Parathyroid adenoma (tissue), 2 donors: ENCODE measurements around the gene ADAD2.

Experiments used
- H2AFZ ChIP-seq: fragments of 300-600 bp; sonication (generic); one replicate; pipeline ENCODE4 v1.7.0; 2017; ENCODE audit warnings: antibody characterized with exemption, mild to moderate bottlenecking
- H3K27ac ChIP-seq: fragments of 300-600 bp; sonication (generic); one replicate; pipeline ENCODE4 v1.7.0; 2017
- H3K27me3 ChIP-seq: fragments of 300-600 bp; sonication (generic); one replicate; pipeline ENCODE4 v1.7.0; 2017; ENCODE audit warnings: low read length; ENCODE audit not compliant: control insufficient read depth, insufficient read depth
- H3K36me3 ChIP-seq: fragments of 300-600 bp; sonication (generic); one replicate; pipeline ENCODE4 v1.7.0; 2017; ENCODE audit warnings: low read length; ENCODE audit not compliant: control insufficient read depth, insufficient read depth
- H3K4me1 ChIP-seq: fragments of 300-600 bp; sonication (generic); one replicate; pipeline ENCODE4 v1.7.0; 2017; ENCODE audit warnings: control low read depth
- H3K4me2 ChIP-seq: fragments of 300-600 bp; sonication (generic); one replicate; pipeline ENCODE4 v1.7.0; 2017; ENCODE audit warnings: low read length
- H3K4me3 ChIP-seq: fragments of 300-600 bp; sonication (generic); one replicate; pipeline ENCODE4 v1.7.0; 2017; ENCODE audit warnings: low read depth, low read length
- H3K79me2 ChIP-seq: fragments of 300-600 bp; sonication (generic); one replicate; pipeline ENCODE4 v1.7.0; 2017; ENCODE audit warnings: control low read depth
- H3K9ac ChIP-seq: fragments of 300-600 bp; sonication (generic); one replicate; pipeline ENCODE4 v1.7.0; 2017; ENCODE audit warnings: mild to moderate bottlenecking
- H3K9me3 ChIP-seq: fragments of 300-600 bp; sonication (generic); one replicate; pipeline ENCODE4 v1.7.0; 2017; ENCODE audit warnings: low read length; ENCODE audit not compliant: control insufficient read depth
- TF ChIP-seq, protein P1 (sequence below): fragments of 300-600 bp; sonication (generic); IDR thresholded peaks from one replicate; pipeline ENCODE4 v1.7.0; 2017; ENCODE audit warnings: antibody characterized with exemption, mild to moderate bottlenecking
- donor health status: primary hyperparathyroidism.

ADAD2 gene

DNA sequence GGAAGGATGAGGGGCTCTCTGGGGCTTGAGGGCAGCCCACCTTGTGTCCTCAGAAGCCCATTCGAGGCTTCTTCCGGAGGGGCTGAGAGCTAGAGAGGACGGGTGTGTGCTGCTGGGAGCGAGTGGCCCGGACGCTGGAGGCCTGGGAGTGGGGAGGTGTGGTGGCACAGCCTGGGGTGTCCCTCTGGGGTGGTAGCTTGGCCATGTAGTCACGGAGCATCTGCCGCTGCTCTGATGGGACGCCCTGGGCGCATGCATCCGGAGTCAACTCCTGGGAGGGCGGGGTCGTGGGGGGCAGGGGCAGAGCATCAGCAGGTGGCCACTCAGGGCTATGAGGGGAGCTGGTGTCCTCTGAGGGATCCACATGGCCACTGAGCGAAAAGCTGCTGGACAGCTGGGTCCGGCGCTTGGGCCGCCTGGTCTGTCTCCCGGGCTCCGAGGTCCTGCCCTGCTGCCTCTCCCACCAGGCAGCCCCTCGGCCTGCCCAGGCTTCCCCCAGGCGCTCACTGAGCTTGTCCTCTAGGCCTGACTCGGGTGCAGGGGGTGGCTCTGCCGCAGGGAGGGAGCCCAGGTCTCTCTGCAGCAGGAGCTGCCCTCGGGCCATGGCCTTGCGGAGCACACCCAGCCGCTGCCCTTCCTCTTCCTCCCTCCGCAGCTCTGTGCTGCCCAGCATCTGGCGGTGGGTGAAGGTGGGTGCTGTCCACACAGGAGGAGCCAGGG, 11.9 kb upstream of the ADAD2 start:
- Histone ChIP-seq H3K27ac (no peak overlapping the region), H3K36me3 (no peaks in the 10 kb centered on the region)
- TF ChIP-seq, protein P1, sequence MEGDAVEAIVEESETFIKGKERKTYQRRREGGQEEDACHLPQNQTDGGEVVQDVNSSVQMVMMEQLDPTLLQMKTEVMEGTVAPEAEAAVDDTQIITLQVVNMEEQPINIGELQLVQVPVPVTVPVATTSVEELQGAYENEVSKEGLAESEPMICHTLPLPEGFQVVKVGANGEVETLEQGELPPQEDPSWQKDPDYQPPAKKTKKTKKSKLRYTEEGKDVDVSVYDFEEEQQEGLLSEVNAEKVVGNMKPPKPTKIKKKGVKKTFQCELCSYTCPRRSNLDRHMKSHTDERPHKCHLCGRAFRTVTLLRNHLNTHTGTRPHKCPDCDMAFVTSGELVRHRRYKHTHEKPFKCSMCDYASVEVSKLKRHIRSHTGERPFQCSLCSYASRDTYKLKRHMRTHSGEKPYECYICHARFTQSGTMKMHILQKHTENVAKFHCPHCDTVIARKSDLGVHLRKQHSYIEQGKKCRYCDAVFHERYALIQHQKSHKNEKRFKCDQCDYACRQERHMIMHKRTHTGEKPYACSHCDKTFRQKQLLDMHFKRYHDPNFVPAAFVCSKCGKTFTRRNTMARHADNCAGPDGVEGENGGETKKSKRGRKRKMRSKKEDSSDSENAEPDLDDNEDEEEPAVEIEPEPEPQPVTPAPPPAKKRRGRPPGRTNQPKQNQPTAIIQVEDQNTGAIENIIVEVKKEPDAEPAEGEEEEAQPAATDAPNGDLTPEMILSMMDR = no peak

GRCh38 chr16:84179612-84180320, 11.2 kb upstream of the ADAD2 start:
- H3K9ac ChIP-seq = no peak overlapping the region
- H3K27me3 ChIP-seq = no peaks in the 10 kb centered on the region
- H3K4me1 ChIP-seq = peaks cover 6% of the 10 kb centered on the region
- no peak overlapping the region for H3K4me3 ChIP-seq
- no peaks in the 10 kb centered on the region for H3K36me3 ChIP-seq
- no peak overlapping the region for H3K4me2 ChIP-seq
- H3K27ac ChIP-seq = no peak overlapping the region
- no peaks in the 10 kb centered on the region for H3K79me2 ChIP-seq
- TF ChIP-seq, protein P1 = no peak
- H2AFZ ChIP-seq = no peak overlapping the region
- H3K9me3 ChIP-seq = no peaks in the 10 kb centered on the region

More for the DNA sequence above, 11.9 kb upstream of the ADAD2 start:
- Histone ChIP-seq H2AFZ (no peak overlapping the region), H3K9ac (no peak overlapping the region), H3K4me1 (peaks cover 6% of the 10 kb centered on the region), H3K79me2 (no peaks in the 10 kb centered on the region), H3K9me3 (no peaks in the 10 kb centered on the region), H3K4me2 (no peak overlapping the region), H3K27me3 (no peaks in the 10 kb centered on the region), H3K4me3 (no peak overlapping the region)

DNA sequence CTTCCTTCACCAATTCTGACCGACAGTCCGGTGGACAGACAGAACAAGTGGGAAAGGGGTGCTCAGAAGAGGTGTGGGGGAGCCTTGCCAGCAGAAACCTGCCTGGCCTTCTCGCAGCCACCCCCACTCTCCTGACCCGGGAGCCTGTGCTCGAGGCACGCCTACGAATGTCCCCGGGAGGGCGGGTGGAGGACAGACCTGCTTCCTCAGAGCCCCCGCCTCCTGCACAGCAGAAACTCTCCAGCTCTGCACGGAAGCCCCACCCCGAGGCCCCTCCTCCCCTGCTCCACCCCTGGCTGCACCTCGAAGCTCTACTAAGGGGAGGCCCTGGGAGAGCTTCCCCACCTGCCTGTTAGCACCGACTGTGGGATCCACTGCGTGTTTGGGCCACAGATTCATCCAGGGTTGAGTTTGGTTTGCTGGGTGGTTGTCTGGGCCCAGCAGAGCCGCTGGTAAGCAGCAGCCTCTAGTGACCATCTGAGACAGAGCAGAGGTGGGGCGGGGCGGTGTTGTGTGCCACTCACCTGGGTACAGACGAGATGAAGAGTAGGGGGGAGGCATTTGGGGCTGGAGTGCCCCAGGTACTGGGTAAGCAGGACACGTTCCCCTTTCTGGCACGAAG, 10.3 kb upstream of the ADAD2 start:
- no peak overlapping the region for H3K4me3 ChIP-seq
- H3K36me3 ChIP-seq = no peaks in the 10 kb centered on the region
- H2AFZ ChIP-seq = no peak overlapping the region
- H3K4me2 ChIP-seq = no peak overlapping the region
- TF ChIP-seq, protein P1 = no peak
- no peaks in the 10 kb centered on the region for H3K4me1 ChIP-seq
- H3K79me2 ChIP-seq = no peaks in the 10 kb centered on the region
- no peak overlapping the region for H3K27ac ChIP-seq
- no peaks in the 10 kb centered on the region for H3K9me3 ChIP-seq
- no peaks in the 10 kb centered on the region for H3K27me3 ChIP-seq
- H3K9ac ChIP-seq = no peak overlapping the region

GRCh38 chr16:84181144-84181915, 9.6 kb upstream of the ADAD2 start:
- Histone ChIP-seq H3K4me2 (no peak overlapping the region), H3K9ac (no peak overlapping the region), H3K36me3 (no peaks in the 10 kb centered on the region), H3K9me3 (no peaks in the 10 kb centered on the region), H3K4me3 (no peak overlapping the region), H3K79me2 (peaks cover 5% of the 10 kb centered on the region), H2AFZ (no peak overlapping the region), H3K27ac (no peak overlapping the region), H3K27me3 (no peaks in the 10 kb centered on the region), H3K4me1 (peaks cover 6% of the 10 kb centered on the region)
- TF ChIP-seq, protein P1 = no peak
